ENCODE measurements around the gene SAMD11.
A peak's percentile ranks its signal among the peaks of the same experiment; 100 is the strongest.
"Not testable (repeated sequence)": the region's sequence is repeated elsewhere in the genome, so short reads cannot be mapped to it uniquely, and the experiment has no call there.

Gene SAMD11, protein sequence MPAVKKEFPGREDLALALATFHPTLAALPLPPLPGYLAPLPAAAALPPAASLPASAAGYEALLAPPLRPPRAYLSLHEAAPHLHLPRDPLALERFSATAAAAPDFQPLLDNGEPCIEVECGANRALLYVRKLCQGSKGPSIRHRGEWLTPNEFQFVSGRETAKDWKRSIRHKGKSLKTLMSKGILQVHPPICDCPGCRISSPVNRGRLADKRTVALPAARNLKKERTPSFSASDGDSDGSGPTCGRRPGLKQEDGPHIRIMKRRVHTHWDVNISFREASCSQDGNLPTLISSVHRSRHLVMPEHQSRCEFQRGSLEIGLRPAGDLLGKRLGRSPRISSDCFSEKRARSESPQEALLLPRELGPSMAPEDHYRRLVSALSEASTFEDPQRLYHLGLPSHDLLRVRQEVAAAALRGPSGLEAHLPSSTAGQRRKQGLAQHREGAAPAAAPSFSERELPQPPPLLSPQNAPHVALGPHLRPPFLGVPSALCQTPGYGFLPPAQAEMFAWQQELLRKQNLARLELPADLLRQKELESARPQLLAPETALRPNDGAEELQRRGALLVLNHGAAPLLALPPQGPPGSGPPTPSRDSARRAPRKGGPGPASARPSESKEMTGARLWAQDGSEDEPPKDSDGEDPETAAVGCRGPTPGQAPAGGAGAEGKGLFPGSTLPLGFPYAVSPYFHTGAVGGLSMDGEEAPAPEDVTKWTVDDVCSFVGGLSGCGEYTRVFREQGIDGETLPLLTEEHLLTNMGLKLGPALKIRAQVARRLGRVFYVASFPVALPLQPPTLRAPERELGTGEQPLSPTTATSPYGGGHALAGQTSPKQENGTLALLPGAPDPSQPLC

DNA sequence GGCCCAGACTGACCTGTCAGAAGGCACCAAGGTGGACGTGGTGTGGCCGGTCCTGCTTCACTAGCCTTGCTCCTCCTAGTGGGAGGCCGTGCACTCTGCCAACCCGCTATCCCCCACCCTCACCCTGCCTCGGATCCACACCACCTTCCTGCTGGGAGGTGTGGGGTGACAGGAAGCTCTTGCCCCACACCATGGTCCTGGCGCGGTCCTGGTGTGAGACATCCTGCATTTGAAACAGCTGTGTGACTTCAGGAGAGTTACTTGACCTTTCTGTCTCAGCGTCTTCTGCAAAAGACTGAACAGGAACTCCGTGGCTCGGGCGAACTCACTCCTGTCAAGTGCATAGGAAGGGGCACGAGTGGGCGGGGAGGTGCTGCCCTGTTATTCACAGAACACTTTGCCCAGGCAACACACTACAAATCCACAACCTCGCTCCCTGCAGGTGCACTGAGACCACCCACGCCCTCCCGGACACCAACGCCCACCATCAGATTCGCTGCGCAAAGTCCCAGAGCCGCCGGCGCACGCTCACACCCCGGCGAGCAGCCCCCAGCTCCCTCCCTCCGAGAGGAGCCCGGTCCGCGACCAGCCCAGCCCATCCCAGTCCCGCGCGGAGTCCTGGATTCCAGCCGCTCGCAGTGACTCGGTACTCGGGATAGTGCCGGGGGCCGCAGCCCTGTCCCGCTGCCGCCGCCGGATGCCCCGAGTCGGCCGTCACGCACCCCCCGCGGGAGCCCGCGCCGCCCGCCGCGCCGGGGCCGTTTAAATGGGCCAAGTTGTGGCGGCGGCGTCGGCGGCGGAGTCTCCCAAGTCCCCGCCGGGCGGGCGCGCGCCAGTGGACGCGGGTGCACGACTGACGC, at the start of gene SAMD11:
Gene SAMD11 (plus strand): TSS at position 793 of the 860 bp plus-strand sequence. CDS start 509 bp downstream, outside the sequence.
- peak; percentile 74 for DNase-seq

DNA sequence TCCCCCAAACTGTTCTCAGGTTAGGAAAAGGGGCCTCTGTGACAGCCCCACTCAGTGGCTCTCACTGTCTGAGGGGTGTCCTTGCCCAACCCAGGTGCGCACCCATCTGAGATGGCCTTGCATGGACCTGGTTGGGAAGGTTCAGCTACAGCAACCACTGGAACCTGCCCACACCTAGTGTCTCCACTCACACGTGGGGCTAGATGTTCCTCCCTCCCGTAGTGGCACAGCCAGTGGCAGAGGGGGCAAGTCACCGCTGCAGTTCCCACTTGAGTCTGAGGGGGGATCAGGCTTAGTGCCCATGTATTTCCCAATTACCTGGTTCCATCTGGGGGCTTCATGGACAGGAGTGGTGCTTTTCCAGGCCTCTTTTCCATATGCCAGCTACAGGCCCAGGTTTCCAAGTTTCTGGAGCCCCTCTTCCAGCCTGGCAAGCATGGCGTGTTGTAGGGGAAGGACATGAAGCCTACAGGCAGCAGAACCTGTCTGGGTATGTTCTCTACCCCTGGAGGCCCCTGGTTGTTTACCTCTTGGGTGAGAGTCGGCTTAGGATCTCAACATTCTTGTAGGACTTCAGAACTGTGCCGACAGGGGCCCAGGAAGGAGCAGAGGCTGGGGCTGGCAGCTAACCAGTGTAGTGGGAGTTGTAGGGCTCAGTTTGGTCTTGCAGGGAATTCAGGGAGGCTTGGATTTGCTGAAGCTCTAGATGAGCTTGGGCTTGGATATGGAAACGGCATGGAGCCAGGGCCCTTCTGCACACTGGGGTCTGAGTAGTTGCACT, 47.1 kb upstream of the SAMD11 start:
- not testable (repeated sequence) for DNase-seq

DNA sequence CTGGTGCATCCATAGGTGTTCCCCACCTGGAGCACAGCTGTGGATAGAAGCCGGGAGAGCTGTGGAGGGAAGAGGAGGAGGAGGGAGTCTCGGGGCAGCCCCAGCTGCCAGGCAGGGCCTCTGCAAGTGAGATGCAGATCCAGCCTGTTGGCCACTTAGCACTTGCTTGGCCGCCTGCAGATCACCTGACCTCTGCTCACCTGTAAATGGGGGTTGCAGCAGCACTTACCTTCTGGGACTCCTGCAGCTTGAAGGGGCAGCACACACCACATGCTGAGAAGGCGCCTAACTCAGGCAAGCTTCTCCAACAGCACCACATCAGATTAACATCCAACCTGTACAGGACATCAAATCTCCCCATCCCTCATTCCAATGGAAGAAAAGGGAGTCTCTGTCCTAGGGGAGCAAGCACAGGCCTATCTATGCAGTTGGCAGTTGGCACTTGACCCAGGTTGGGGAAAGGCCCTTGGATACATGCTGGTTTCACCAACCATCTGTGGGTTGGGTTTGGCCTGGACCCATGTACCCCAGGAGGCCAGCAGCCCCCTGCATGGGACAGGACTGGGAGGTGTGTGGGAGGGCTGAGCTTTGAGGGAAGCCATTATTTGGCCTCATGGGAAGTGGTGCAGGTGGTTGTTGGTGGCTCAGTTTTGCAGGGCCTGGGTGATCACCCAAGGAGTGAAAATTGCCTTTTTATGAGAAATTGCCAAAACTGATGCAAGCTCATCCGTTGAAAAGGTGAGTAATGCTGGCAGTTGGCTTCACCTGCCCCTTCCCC, 46.3 kb upstream of the SAMD11 start:
- not testable (repeated sequence) for DNase-seq

DNA sequence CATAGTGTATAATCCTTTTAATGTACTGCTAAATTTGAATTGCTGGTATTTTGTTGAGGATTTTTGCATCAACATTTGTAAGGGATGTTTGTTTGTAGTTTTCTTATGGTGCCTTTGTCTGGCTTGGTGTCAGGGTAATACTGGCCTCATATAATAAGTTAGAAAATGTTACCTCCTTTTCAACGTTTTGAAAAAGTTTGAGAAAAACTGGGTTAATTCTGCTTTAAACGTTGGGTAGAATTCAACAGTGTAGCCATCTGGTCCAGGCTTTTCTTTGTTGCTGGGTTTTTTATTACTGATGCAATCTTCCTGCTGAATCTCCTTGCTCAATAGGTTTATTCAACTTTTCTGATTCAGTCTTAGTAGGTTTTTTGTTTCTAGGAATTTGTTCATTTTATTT, 43.2 kb upstream of the SAMD11 start:
- not testable (repeated sequence) for DNase-seq

DNA sequence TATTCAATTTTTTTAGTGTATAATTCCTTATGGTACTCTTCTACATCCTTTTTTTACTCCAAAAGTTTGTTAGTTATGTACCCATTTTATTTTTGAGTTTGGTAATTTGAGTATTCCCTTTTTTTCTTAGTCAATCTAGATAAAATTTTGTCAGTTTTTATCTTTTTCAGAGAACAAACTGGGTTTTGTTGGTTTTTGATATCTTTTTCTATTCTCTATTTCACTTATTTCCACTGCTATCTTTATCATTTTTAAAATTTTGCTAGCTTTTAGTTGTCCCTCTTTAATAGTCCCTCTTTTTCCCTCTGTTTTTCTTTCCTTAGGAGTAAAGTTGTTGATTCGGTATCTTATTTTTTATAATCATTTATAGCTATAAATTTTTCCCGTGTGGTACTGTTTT, 42.8 kb upstream of the SAMD11 start:
- not testable (repeated sequence) for DNase-seq

DNA sequence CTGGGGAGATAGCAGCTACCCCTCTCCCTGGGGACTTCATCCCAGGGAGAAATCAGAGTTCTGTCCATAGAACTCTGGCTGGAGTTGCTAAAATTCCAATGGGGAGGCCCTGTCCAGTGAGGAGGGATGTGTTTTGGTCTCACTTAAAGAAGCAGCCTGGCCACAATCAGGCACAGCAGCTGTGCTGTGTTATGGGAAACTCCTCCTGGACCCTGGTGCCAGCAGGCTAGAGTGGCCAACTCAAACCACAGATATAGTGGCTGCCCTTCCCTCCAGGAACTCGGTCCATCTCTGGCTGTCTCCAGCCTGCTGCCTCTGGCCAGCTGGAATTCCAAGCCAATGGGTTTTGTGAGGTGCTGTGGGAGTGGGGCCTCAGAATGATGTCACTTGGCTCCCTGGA, 37.4 kb upstream of the SAMD11 start:
- no peak for DNase-seq

DNA sequence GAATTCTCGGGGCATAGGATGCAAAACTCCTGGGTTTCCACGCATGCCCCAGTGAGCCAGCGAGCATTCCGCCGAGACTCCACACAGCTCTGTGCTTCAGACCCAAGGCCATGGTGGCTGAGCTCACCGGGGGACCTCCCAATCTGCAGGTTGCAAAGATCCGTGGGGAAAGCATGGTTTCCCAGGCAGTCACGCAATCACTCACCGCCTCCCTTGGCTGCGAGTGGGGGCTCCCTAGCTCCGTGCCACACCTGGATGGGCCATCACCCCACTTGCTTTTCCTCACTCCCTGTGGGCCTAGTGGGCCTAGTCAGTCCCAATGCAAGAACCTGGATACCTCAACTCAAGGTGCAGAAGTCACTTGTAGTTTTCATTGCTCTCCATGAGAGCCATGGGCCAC, 37.0 kb upstream of the SAMD11 start:
- DNase-seq, result no peak

DNA sequence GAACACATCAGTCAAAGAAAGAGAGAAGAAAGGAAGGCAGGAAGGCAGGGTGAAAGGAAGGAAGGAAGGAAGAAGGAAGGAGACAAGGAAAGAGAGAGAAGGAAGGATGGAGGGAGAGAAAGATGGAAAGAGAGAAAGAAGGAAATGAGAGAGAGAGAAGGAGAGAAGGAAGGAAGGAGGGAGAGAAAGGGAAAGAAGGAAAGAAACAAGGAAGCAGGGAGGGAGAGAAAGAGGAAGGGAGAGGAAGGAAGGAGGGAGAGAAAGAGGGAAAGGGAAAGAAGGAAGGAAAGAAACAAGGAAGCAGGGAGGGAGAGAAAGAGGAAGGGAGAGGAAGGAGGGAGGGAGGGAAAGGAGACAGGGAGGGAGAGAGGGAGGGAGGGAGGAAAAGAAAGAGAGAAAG, 35.4 kb upstream of the SAMD11 start:
- DNase-seq, result no peak

DNA sequence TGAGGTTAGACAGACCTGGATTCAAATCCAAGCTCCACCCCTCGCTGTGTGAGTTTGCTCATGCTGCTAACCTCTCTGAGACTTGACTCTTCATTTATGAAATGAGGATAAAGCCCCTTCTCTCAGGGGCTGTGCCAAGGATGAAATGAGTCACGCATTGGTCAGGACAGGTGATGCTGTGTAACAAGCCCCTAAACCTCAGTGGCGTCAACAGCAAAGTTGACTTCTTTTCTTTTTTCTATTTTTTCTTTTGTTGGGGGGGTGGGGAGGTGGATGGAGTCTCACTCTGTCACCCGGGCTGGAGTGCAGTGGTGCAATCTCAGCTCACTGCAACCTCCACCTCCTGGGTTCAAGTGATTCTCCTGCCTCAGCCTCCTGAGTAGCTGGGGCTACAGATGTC, 33.9 kb upstream of the SAMD11 start:
- DNase-seq, result not testable (repeated sequence)

DNA sequence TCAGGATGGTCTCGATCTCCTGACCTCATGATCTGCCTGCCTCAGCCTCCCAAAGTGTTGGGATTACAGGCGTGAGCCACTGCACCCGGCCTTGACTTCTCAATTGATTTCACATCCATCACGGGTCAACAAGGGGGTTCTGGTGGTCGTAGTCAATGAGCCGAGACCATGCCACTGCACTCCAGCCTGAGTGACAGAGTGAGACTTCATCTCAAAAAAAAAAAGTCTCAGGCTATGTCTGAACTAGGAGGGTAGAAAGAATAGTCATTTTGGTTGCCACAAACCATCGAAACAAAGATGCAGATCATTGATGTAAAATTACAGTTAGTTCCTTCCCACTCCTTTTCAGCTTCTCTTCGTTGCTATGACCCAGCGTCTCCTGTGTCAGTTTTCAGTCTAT, 33.5 kb upstream of the SAMD11 start:
- not testable (repeated sequence) for DNase-seq

DNA sequence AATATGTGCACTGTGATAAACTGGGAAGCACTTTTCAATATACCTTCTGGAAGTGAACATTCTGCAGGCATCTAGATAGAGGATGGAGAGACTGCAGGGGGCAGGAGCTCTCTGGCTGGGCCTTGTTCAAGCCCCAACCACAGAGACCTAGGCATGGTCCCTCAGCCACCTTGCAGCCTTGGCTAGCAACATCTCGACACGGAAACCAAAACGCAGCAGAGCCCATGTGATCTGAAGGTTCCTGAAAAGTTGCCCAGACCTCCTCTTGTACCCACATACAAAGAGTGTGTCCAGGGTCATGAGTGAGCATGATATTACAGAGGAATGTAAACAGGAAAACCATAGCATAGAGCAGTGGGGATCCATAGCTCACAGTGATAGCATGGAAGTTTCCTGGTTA, 33.1 kb upstream of the SAMD11 start:
- DNase-seq, result no peak

DNA sequence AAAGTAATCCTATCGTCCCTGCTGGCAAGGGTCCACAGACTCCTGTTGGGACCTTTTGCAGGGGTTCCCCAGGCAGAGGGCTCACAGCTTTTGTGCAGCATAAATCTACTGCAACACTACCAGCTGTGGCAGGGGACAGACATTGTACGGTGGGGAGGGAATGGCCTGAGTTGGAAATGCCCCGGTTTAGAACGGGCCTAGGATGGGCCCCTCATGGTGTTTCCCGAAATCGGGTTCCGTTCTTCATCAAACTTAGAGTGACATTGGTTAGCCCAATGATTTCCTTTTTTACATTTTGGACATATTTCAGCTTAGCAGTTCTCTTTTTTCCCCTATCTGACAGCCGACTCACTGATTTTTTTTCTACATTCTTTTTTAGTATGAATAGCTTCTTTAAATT, 26.5 kb upstream of the SAMD11 start:
- DNase-seq, result no peak

DNA sequence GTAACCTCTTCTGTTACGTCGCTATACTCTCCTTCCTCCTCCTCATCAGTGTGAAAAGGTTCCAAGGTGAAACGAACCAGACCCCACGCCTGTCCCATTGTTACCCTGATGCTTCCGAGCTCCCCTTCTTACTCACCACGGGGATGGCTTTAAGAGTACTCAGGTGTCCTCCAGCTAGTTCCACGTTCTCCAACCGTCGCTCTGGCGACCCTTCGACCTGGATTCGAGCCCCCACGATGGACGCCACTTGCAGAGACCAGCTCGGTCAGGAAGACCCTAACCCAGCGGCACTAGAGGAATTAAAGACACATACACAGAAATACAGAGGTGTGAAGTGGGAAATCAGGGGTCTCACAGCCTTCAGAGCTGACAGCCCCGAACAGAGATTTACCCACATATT, 25.8 kb upstream of the SAMD11 start:
- not testable (repeated sequence) for DNase-seq

DNA sequence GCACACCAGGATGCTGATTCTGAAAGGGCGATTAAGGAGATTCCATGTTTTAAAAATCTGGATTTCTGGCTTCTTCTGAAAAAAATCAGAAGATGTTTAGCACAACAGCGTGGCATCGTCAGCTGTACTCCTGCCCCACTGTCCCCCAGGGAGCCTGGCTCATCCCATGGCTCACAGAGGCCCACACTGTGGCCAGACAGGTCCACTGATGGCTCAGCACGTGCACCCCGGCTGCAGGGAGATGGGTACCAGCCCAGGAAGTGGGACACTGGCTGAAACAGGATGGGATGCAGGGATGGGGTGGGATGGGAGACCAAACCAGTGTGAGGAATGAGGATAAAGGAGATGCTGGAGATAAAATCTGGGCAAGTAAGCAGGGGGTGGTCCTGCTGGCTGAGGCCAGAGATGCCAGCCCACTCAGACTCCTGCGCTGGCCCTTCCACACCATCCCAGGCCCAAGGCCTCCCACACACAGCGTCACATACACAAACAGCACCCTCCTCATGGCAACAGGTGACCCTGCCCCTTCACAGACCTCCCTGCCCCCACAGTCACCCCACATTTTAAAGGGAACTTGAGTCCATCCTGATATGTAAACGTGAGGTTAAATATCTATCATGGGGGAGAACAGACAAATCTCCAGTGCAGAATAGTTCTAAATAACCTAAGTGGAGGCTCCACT, 23.9 kb upstream of the SAMD11 start:
- no peak for DNase-seq

DNA sequence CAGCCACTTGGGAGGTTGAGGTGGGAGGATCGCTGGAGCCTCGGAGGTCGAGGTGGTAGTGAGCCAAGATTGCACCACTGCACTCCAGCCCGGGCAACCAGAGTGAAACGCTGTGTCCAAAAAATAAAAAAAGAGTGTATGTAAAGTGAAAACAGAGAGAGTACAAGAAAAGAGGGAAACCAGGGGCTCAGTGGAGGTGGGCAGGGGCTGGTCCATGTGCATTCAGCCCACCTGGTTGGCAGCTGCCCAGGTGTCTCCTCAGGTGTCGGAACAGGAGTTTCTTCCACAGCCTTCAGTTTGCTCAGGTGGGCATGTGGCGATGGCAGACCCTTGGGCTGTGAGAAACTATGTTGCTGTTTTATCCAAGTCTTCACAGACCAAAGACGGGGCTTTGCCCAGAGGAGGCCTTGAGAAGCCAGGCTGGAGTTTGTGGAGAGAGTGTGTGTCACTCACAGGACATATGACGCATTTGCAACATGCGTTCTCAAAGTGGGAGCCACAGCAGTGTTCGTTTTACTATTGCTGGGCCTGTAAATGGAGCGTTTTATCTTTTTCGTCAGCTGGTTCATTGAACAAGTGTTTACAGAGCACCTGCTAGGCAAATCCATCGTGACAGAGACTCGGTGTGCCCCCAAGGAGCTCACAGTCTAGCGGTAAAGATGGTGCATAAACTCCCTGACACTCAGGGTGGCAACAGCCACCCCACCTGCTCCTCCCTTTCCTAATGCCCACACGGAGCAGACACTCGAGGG, 22.4 kb upstream of the SAMD11 start:
- no peak for DNase-seq

DNA sequence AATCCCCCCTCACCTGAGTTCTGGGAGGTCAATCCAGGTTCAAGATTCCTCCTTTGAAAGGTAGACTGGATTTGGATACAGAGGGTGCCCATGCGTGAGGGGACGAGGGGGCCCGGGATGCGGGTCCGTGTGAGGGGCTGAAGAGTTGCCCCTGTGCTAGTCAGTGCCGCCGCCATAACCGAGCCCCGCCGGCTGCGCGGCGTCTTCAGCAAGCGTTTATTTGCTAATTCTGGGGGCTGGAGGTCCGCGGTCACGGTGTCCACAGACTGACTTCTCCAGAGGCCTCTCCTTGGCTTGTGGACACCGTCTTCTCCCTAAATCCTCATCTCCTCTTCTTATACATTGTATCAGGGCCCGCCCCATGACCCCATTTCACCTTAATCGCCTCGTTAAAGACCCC, 20.9 kb upstream of the SAMD11 start:
- DNase-seq, result no peak

DNA sequence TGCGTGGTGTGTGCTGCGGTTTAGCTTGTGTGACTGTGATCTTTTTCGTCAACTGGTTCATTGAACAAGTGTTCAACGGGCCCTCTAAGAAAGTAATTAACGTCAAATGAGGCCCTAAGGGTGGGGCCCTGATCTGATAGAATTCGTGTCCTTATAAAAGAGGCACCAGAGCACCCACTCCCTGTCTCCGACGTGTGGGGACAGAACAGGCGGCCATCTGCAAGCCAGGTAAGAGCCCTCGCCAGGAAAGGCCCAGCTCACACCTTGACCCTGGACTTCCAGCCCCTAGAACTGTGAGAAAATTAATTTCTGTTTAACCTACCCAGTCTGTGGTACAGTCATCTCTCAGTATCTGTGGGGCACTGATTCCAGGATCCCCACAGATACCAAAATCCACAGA, 20.4 kb upstream of the SAMD11 start:
- DNase-seq, result no peak

DNA sequence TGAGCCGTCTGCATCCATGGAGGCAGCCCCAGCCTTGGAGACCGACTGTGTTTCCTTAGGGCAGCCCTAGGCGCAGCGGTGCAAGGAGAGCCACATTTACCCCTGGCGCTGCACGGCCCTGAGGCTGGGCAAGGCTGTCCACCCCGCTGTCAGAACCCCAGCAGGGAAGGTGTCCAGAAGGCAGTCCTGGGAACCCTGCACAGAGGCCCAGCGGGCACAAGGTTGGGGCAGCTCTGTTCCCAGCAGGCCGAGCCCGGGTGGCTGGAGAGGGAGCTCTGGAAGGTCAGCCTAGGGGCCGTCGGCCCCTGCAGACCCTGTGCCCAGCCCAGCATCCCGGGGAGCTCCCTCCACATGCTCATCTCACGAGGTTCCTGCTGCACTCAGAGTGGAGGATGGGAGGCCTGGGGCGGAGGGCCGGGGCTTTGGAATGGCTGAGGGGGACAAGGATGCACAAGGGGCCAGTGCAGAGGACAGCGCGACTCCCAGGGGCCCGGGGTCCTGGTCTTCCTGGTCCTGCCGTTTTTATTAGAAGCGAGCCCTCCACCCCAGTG, 19.9 kb upstream of the SAMD11 start:
- DNase-seq, result no peak

DNA sequence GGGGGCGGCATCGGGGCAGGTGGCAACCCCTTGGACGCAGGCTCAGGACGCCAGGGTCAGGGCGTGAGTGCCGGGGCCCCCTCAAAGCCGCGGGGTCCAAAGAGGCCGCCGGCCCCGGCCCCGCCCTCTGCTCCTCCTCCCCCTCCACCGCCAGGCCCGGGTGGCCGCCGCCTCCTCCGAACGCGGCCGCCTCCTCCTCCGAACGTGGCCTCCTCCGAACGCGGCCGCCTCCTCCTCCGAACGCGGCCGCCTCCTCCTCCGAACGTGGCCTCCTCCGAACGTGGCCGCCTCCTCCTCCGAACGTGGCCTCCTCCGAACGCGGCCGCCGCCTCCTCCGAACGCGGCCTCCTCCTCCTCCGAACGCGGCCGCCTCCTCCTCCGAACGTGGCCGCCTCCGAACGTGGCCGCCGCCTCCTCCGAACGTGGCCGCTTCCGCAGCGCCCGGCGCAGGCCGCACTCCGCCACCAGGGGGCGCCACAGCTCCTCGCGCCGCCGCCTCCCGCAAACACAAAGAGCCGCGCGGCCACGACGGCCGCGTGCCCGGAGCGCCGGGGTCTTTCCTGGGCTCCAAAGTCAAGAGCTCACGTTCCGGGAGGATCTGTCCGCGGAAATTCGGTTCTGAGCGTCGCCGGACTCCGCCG, 19.3 kb upstream of the SAMD11 start:
- peak; percentile 84 for DNase-seq

All from CD4-positive, alpha-beta T cell treated with Interleukin-6 for 4 hours (primary cell).